ENCODE measurements around the gene SSC4D.
"Not testable (repeated sequence)": the region's sequence is repeated elsewhere in the genome, so short reads cannot be mapped to it uniquely, and the experiment has no call there.

SSC4D gene

DNA sequence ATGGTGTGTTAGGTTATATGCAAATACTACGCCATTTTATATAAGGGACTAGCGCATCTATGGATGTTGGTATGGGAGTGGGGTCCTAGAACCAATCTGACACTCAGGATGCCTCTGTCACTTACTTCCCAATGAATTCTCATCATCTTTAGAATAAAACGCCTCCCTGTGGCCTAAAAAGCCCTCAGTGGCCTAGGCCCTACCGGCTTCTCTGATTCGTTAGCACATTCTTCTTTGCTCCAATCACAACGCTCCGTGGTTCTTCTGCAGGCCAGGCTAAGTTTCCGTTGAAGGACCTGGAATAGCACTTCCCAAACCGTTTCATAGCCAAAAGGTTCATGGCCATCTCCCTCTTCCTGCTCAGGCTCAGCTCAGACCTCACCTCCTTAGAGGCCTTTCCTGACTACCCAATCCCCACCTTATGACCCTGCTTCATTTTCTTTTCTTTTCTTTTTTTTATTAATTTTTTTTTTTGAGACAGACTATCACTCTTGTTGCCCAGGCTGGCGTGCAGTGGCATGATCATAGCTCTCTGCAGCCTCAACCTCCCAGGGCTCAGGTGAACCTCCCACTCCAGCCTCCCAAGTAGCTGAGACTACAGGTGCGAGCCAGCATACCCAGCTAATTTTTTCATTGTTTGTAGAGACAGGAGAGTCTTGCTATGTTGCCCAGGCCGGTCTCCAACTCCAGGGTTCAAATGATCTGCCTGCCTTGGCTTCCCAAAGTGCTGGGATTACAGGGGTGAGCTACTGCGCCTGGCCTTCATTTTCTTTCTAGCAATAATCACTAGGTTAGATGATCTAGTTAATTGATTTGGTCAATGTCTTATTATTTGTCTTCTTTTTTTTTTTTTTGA lies 26.2 kb downstream of the SSC4D start:
- DNase-seq (ENCODE audit: low spot score), result no peak

DNA sequence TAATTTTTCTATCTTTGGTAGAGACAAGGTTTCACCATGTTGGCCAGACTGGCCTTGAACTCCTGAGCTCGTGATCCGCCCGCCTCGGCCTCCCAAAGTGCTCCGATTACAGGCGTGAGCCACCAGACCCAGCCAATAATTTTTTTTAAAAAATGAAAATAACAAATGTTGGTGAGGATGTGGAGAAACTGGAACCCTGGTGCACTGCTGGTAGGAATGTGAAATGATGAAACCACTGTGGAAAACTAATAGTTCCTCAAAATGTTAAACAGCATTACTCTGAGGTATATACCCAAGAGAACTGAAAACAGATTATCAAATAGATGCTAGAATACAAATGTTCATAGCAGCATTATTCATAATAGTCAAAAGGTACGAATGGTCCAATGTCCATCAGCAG lies 27.7 kb downstream of the SSC4D start:
- DNase-seq (ENCODE audit: low spot score), result no peak

DNA sequence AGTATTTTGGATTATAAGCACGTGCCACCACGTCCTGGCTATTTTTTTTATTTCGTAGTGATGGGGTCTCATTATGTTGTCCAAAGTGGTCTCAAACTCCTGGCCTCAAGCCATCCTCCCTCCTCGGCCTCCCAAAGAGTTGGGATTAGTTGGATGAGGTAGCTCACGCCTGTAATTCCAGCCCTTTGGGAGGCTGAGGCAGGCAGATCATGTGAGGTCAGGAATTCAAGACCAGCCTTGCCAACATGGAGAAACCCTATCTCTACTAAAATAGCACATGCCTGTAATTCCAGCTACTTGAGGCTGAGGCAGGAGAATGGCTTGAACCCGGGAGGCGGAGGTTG lies 28.9 kb downstream of the SSC4D start:
- DNase-seq (ENCODE audit: low spot score), result no peak

DNA sequence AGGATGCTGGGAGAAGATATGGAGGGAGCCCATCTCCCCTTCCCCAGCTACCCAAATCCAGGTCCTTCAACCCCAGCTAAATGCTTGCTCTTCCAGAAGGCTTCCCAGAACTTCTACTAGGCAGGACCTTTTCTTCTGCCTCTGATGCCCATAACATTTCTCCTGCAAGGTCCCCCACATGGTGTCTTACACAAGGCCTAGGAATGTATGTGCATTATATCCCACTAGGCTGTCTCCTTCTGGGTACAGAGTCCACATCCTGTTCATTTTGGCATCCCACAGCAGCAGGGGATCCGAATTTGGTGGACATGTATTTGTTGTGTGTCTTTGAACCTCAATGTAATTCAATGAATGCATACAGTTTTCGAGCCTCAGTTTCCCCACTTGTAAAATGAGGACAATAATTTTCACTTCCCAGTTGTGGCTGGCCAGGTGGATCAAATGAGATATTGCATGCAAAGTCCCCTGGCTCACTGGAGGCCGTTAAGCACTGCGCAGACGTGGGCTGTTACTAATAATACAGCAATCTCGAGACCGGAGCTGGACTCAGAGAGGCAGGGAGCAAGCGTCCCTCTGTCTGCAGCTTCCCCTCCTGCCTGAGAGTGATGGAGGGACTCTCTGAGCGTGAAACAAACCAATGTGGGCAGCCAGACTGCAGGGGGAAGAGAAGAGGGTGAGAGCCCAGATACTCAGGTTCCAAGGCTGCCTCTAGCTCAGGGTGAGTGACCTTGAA lies 32.1 kb downstream of the SSC4D start:
- DNase-seq (ENCODE audit: low spot score), result no peak

DNA sequence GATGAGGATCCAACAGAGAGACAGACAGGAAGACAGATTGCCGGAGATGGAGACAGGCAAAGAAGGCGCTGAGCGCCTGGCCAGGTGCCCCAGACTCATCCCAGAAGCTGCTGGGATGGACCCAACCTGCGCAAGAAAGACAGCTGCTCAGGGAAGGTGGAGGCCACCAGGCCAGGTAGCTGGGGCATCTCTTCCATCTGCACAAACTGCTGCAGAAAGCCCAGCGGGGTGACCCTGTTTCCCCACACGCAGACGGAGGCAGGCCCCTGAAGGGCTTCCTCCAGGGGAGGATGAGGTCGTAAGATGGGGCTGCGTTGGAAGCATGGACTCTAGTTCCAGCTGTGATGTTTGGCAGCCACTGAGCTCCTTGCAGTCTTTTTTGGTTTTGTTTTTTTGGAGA lies 34.2 kb downstream of the SSC4D start:
- DNase-seq (ENCODE audit: low spot score), result no peak

DNA sequence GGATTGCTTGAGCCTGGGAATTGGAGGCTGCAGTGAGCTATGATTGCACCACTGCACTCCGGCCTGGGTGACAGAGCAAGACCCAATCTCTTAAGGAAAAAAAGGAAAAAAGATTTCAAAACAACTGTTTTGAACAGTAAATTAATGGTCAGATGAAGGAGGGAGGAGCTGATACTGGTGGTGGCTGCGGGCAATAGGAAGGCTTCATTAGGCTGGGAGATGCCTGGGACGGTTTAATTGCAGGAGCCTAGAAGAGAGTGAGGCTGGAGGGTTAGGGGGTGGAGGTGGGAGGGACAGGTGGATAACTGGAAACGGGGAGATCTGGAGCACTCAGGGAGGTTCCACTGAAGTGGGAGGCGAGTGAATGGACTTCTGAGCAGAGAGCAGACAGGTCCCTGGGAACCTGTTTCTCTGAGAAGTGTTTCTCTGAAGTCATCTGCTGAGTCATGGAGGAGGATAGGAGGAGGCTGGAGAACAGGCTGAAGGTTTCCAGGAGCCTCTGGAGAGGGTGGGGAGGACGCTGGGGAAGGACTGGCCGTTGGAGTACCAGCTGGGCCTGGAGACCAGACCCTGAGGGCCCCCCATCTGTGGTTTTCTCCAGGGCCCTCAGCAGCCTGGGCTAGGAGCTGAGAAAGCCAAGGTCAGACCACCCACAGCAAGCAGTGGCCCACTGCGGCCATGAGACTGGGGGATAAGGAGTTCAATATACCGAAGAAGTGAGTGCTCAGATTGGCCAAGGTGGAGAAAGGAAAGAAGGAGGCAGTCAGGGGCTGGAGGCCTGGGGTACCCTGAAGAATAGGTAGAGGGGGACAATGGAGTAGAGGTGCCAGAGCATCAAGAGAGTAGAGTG lies 36.3 kb downstream of the SSC4D start:
- DNase-seq (ENCODE audit: low spot score), result no peak

DNA sequence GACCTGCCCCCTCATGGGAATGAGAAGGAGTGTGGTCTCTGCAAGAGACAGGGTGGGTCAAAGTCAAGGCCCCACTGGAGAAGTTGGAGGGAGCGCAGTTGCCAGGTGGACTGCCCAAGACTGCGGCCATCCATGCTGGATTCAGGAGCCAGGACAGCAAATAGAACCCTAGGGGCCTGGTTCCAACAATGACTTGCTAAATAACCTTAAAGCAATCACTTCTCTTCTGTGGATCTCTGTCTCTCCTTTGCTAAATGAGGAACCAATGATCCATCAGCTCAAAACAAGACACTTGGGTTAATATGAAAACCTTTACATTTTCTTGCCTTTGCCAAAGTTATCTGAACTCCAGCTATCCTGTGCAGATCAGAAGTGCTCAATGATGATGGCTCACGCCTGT lies 38.1 kb downstream of the SSC4D start:
- DNase-seq (ENCODE audit: low spot score), result no peak

DNA sequence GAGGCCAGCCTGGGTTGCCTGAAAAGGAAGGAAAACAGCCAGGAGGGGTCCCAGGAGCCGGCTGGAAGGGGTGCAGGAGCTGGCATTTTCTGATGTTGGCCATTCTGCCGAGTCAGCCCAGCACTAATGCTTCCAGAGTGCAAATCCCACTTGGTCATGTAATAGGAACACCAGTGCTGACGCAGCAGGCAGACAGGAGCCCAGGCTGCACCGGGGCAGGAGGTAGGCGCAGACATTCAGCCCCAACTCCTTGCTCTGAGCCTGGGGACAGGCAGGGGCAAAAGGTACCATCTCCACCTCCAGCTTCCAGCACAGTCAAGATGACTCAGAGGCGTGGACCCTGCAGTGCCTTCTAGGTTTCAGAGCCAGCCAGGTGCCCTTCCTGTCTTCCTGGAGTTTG lies 40.5 kb downstream of the SSC4D start:
- DNase-seq (ENCODE audit: low spot score), result no peak

DNA sequence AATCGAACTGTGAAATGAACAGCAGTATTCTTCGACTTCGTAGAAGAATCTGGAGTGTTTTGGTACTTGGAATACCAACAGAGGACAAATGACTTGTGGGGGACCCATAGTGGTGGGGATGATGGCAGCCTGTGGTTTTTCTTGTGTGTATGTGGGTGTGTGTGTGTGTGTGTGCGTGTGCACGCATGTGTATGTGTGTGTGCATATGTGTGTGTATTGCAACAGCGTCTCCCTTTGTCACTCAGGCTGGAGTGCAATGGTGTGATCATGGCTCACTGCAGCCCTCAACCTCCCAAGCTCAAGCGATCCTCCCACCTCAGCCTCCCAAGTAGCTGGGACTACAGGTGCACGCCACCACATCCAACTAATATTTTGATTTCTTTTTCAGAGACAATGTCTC lies 41.3 kb downstream of the SSC4D start:
- DNase-seq (ENCODE audit: low spot score), result no peak

DNA sequence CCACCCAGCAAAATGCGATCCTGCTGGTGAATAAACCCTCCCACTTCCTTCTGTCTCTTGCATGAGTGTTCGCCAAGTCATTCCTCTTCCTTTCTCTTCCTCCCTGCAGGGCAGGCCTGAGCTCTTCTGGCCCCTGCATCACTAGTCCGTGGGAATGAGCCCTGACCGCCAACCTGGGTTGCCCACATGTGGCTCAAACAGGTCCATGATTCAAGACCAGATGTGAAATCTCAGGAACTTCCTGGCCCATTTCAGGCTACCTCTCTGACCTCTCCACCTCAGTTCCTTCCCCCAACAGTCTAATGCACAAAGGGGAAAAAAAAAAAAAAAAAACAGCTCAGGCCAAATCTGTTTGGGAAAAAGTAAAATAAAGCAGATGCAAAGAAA lies 45.3 kb downstream of the SSC4D start:
- no peak for DNase-seq (ENCODE audit: low spot score)

DNA sequence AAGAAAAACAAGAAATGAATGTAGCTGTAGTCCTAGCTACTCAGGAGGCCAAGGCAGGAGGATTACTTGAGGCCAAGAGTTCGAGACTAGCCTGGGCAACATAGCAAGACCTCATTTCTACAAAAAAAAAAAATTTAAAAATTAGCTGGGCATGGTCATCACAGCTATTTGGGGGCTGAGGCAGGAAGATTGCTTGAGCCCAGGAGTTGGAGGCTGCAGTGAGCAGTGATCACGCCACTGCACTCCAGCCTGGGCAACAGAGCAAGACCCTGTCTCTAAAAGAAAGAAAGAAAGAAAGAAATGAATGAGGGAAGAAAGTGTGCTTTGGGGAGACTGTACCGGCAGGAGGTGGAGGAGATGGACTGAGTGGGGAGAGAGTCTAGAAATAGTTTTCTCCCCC lies 45.7 kb downstream of the SSC4D start:
- not testable (repeated sequence) for DNase-seq (ENCODE audit: low spot score)

DNA sequence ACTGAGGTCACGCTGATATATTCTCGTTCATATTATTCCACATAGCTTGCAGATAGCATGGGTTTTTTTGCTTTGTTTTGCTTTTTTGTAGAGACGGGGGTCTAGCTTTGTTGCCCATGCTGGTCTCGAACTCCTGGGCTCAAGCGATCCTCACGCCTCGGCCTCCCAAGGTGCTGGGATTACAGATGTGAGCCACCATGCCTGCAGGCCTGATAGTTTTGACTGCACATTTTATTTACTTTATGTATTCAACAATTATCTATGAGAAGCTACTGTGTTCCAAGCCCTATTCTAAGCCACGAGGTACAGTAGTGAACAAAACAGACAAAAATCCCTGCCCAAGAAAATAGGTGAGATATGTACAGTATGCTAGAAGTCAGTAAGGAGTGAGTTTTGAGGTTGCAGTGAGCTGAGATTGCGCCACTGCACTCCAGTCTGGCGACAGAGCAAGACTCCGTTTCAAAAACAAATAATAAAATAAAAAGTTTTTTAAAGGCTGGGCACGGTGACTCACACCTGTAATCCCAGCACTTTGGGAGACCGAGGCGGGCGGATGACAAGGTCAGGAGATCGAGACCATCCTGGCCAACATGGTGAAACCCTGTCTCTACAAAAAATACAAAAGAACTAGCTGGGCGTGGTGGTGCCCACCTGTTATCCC lies 49.4 kb downstream of the SSC4D start:
- no peak for DNase-seq (ENCODE audit: low spot score)

DNA sequence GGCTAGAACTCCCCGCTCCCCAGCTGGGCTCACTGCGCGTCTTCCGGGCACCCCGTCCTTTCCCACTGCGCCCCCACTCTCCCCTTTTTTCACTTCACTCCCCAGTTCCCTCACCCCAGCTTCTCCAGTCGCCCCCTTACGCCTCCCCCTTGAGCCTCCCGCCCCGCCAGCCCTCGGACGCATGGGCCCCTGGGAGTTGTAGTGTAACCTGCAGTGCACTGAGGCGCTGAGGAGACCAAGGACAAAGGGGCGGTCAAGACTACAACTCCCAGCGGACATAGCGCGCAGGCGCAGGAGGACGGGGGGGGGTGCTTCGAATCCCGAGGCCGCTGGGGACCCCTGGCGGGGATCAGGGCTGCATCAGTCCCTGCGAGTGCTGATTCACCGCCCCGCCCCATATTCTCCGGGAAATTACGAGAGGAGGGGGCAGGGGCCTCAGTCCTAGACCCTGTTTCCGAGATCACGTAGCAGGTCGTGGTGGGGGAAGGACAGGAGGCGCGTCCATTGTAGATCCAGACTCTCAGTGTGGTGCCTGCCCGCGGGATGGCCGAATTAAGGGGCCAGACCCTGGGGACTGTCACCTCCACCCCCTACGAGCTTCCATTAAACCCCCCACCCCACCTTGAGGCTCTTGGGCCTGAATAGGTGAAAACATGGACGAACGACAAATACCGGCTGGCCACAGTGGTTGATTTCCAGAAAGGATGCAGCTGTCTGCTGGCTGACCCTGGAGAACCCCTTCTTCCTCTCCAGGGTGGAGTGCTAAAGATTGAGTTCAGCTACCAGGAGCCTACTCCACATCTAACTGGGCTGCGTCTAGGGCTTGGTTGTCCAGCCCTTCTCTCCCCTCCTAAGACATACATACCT lies 50.2 kb downstream of the SSC4D start:
- DNase-seq (ENCODE audit: low spot score), result peak; percentile 97

DNA sequence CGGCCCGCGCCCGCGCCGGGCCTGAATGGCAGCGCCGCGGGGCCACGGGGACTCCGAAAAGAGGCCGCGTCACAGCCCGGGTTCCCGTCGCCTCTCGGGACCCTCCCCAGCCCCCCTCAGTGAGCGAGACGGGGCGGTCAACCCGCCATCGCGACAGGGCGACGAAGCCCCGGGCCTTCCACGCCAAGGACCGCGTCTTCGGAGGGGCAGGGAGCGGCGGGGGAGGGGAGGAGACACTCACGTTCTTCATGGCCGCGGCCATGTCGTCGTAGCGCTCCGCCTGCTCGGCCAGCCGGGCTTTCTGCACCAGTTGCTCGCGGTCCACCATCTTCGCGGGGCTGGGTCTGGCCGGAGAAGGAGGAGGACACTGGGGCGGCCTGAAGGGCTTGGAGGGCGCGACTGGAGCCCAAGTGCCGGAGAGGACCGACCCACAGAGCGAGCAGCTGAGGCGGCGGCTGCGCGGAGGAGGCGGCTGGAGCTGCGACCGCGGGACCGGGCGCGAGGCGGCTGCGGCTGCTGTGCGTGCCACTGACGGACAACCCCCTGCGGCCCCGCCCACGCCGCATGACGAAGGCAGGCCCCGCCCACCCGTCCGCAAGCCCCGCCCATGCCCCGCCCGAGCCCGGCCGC lies 50.9 kb downstream of the SSC4D start, which contains the start of gene YWHAG:
YWHAG (minus strand) TSS at position 511 of the 630 bp plus-strand sequence; CDS start at position 328, 183 bp downstream.
- DNase-seq (ENCODE audit: low spot score), result peak; percentile 83

DNA sequence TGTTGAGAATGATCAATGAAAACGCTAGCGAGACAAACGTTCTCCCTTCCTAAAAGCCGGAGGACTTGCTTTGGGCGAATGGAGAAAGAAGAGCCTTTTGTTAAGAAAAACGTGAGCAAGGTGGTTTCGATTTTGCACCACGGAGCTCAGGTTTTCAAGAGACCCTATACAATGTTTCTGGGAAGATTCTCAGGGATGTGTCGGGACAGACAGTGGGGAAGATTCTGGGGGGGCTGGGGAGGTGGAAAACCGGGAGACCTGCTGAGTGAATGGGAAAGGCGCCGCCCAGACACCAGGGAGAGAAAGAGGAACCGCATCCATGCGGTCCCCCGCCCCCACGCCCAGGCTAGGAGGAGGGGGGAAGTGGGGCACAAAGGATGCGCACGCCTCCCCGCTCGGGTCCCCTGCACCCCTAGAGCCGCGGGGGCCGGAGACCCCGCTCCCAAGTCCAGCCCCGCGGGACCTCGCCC lies 51.5 kb downstream of the SSC4D start:
- peak; percentile 23 for DNase-seq (ENCODE audit: low spot score)

DNA sequence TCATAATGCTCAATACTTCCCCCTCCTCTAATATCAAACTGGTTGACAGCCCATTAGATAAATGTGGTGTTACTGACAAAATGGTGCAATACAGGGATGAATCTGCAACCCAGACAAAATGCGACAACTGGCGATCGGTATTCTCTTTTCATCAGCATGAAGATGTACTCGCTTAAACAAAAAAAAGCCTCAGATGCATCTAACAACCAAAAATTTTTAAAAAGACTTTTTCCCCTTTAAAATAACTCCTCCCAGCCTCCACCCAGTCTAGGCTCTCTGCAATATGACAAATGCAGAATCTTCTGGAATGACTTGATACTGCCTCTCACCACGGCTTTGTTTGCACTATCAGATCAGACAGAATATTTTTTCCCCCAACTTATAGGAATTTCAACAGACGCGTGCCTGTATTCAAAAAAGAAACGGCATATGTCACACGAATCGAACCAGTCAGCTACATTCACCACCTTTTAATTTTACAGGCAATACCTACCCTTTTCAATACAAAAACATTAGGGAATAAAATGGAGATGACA lies 52.0 kb downstream of the SSC4D start:
- no peak for DNase-seq (ENCODE audit: low spot score)

DNA sequence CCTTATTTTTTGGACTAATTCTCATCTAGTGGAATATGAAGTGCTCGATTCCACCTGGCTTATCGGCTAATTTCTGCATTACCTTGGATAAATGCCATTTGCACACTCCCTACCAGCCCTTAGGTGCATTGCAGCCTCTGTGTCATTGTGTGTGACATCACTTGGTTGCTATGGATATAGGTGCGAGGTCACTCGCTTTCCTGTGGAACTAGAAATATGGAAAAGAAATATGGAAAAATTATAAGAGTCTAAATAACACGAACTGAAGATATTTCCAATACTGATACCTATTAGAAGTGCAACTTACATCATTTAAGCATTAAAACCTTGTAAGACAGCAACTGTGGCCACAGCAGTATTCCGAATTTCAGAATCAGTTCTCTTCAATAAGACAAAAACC lies 52.7 kb downstream of the SSC4D start:
- no peak for DNase-seq (ENCODE audit: low spot score)

DNA sequence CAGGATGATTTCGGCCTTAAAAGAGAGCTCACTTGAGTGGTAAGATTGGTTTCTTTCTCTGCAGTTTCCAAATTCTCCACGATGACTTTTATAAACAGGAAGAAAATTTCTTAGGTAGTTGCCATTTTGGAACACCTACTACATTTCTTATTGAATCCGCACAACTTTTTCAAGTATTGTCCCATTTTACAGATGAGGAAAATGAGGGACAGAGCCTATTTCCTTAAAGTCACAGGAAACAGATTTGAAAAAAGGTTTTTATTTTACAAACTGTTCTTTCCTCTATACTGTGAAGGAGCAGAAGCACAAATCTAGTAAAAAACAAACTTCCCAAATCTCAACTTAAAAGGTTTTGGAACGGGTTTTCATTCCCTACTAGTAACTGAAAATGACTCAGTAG lies 53.4 kb downstream of the SSC4D start:
- DNase-seq (ENCODE audit: low spot score), result no peak

DNA sequence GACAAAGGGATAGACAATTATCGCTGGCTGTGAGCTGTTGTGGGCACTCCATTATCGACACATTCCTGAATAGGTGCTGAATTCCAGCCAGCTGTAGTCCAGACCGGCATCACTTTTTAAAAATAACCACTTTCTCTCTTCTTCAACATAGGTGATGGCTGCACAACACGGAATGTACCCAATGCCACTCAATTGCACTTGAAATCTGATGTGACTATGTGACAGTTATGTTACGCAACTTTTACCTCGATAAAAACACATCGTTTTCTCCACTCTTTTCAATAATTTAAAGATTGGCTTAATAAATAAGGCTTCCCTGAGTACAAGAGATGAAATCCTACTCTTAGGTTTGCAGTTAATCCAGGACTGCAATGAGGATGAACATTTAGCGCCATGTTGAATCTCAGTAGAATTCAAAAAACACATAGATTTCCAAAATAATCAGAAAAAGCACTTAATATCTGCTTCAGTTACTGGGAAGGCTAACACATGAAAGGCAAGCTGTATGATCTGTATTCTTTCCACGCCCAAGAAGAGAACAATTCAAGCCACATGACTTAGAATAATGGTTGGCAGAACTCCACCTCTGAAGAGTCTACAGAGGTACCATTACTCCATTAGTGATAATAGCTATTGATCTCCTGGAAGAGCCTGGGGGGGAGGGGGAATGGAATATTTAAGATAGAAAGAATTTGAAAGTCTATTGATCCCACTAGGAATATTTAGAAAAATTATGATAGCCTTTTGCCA lies 54.3 kb downstream of the SSC4D start:
- DNase-seq (ENCODE audit: low spot score), result no peak

All from CD4-positive, alpha-beta T cell treated with Interleukin-15 for 4 hours (primary cell).